Stimulated activated CD4-positive, alpha-beta T cell treated with anti-CD3 and anti-CD28 coated beads, Interleukin-4, amount 100 ng/mL, for 48 hours (primary cell): ENCODE measurements around the gene CCDC107.

Experiments
- DNase-seq, 2 donors: peaks; one replicate each; pipeline ENCODE4 v3.0.0-alpha.2; 2020; ENCODE audit warnings: low read depth in 2 of 2

Gene CCDC107

GRCh38 chr9:35660966-35661415, 2.9 kb downstream of the CCDC107 start:
- DNase-seq = no peak

GRCh38 chr9:35661756-35662350, 3.8 kb downstream of the CCDC107 start:
- DNase-seq = no peak

- DNase-seq = no peak
These were observed 4.3 kb downstream of the CCDC107 start for GRCh38 chr9:35662437-35662836.

DNA sequence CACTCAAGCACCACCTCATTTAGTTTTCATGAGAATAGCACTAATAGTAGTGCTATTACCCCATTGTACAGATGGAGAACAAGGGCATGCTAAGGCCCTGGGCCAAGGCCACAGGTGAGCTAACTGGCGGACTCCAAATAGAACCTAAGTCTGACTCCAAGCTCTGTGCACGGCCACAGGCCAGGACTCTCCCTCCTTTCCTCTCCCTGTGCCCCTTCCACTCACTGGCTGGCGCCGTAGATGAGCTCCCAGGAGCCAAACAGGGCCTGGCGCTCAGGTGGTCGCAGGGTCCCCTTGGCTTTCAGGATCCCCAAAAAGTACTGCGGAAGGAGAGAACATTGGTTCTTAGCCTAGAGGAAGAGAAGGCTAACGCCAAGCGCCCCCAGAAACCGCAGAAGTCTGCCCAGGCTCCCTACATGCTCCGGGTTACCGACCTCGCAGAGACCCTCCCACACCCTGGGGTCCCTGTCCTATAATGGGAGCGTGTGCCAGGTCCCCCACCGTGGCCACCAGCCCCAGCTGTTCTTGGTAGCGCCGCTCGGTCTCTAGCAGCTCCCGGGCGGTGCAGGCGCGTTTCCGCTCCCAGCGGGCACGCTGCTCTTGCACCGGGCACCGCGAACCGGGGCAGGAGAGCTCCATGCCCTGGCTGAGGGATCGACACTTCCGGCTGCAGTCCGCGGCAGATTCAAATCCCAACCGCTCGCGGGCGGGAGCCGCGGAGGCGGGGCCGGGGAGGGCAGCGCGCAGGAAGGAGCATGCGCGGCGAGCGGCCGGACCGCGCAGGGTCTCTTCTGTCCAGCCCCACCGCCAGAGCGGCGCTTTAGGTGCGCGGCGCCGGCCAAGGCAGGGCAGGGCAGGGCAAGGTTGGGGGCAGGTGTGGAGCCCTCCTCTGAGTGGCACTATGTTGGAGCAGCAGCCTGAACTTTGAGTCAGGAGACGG, 6.7 kb downstream of the CCDC107 start, which contains the start of gene ARHGEF39:
ARHGEF39 (minus strand) TSS at position 665 of the 940 bp plus-strand sequence; CDS start at position 639, 26 bp downstream.
- peak; percentile 58 to 71 for DNase-seq

GRCh38 chr9:35665471-35665818, 7.4 kb downstream of the CCDC107 start:
- DNase-seq = no peak

DNA sequence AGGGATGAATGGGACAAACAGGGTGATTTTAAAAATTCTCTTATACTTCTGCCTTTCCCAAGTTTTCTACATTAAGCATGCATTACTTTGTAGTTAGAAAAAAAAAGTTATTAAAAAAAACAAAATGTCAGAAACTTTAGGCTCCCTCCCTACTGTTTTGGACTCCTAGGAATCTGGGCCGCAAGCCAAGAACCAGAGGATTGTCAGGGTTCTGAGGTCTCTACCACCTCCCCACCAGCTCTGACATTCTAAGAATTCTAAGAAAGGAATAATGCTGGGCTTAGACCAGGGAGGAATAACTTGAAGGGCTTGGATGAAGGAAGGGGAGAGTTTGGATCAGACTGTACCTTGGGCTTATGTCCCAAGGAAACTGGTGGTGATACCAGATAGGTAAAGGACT, 8.0 kb downstream of the CCDC107 start:
- DNase-seq = no peak

GRCh38 chr9:35666549-35666948, 8.5 kb downstream of the CCDC107 start:
- DNase-seq = no peak

- DNase-seq = no peak
These were observed 9.8 kb downstream of the CCDC107 start for GRCh38 chr9:35667939-35668338.

GRCh38 chr9:35669331-35670145, 11.4 kb downstream of the CCDC107 start:
- DNase-seq = no peak

DNA sequence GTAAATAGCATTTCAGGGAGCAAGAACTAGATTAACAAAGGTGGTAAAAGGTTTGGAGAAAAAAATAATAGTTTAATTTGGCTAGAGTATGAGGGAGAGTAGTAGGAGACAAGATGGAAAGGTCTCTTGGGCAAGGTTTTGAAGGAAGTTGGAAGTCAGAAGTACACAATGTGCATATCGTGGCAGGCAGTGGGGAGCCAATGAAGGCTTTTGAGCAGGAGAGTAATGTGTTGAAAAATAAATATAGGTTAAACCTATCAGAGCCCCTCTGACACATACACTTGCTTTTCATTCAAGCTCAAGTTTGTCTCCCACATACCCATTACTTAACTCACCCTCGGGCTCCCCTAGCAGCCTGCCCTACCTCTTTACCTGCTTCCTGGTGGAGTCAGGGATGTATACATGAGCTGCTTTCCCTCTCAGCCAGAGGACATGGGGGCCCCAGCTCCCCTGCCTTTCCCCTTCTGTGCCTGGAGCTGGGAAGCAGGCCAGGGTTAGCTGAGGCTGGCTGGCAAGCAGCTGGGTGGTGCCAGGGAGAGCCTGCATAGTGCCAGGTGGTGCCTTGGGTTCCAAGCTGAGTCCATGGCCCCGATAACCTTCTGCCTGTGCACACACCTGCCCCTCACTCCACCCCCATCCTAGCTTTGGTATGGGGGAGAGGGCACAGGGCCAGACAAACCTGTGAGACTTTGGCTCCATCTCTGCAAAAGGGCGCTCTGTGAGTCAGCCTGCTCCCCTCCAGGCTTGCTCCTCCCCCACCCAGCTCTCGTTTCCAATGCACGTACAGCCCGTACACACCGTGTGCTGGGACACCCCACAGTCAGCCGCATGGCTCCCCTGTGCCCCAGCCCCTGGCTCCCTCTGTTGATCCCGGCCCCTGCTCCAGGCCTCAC, 15.3 kb downstream of the CCDC107 start, which contains the start of gene CA9:
CA9 (plus strand) TSS at position 797 of the 893 bp plus-strand sequence; CDS start at position 829, 32 bp downstream.
- DNase-seq = no peak

DNA sequence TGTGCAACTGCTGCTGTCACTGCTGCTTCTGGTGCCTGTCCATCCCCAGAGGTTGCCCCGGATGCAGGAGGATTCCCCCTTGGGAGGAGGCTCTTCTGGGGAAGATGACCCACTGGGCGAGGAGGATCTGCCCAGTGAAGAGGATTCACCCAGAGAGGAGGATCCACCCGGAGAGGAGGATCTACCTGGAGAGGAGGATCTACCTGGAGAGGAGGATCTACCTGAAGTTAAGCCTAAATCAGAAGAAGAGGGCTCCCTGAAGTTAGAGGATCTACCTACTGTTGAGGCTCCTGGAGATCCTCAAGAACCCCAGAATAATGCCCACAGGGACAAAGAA, 15.9 kb downstream of the CCDC107 start:
- DNase-seq = no peak

GRCh38 chr9:35675204-35675603, 17.1 kb downstream of the CCDC107 start:
- no peak for DNase-seq

- DNase-seq = no peak
These were observed 17.8 kb downstream of the CCDC107 start for GRCh38 chr9:35675732-35676392.

DNA sequence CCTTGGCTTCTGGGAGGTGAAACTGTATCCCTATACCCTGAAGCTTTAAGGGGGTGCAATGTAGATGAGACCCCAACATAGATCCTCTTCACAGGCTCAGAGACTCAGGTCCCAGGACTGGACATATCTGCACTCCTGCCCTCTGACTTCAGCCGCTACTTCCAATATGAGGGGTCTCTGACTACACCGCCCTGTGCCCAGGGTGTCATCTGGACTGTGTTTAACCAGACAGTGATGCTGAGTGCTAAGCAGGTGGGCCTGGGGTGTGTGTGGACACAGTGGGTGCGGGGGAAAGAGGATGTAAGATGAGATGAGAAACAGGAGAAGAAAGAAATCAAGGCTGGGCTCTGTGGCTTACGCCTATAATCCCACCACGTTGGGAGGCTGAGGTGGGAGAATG, 21.0 kb downstream of the CCDC107 start:
- no peak for DNase-seq

- no peak for DNase-seq
These were observed 21.8 kb downstream of the CCDC107 start for GRCh38 chr9:35679766-35680330.

DNA sequence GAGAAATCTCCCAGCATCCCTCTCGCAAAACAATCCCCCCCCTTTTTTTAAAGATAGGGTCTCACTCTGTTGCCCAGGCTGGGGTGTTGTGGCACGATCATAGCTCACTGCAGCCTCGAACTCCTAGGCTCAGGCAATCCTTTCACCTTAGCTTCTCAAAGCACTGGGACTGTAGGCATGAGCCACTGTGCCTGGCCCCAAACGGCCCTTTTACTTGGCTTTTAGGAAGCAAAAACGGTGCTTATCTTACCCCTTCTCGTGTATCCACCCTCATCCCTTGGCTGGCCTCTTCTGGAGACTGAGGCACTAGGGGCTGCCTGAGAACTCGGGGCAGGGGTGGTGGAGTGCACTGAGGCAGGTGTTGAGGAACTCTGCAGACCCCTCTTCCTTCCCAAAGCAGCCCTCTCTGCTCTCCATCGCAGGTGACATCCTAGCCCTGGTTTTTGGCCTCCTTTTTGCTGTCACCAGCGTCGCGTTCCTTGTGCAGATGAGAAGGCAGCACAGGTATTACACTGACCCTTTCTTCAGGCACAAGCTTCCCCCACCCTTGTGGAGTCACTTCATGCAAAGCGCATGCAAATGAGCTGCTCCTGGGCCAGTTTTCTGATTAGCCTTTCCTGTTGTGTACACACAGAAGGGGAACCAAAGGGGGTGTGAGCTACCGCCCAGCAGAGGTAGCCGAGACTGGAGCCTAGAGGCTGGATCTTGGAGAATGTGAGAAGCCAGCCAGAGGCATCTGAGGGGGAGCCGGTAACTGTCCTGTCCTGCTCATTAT, 22.4 kb downstream of the CCDC107 start:
- DNase-seq = no peak

DNA sequence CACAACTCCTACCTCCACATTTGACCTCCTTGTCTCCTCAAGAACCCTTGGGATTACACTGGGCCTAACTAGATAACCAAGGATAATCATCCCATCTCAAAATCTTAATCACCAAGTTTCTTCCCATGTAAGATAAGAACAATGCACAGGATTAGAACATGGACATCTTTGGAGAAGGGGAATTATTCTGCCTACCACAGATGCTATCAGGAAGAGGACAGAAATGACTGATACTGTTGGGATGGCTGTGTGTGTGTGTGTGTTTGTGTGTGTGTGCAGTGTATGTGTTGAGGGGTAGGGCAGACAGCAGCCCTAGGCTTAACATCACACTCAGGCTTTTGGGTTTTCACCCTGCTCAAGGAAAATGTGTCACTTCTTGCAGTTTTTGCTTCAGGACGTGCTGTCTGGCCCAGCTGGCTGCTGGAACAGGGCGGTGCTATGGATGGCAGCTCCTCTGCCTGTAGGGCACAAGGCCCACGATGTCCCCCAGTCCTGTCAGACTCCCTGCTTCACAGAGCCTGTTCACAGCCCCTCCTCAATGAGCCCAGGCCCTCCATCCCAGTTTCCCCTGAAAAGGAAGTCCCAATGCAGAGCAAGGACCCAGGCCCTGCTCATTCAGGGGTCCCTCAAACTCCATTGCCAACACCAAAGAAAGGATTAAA, 23.4 kb downstream of the CCDC107 start:
- no peak for DNase-seq

GRCh38 chr9:35682051-35682450, 24.0 kb downstream of the CCDC107 start:
- no peak for DNase-seq
